HG02884 (cell line): Measurements from ENCODE around the gene FCER1G.
"Not testable (repeated sequence)": the region's sequence is repeated elsewhere in the genome, so short reads cannot be mapped to it uniquely, and the experiment has no call there.

Source experiments
- ATAC-seq: cut with Tn5 transposase; IDR thresholded peaks from one replicate; pipeline ENCODE4 v1.9.1; 2021; ENCODE audit warnings: mild to moderate bottlenecking, moderate library complexity; ENCODE audit not compliant: unreplicated experiment

The FCER1G gene

GRCh38 chr1:161206411-161207140, 8.5 kb upstream of the FCER1G start:
- no peak for ATAC-seq

GRCh38 chr1:161207173-161207572, 7.9 kb upstream of the FCER1G start:
- no peak for ATAC-seq

- no peak for ATAC-seq
Observed at GRCh38 chr1:161209790-161210409, 5.2 kb upstream of the FCER1G start.

- ATAC-seq = no peak
Observed at GRCh38 chr1:161214369-161214768, 726 bp upstream of the FCER1G start.

- ATAC-seq = peak; percentile 60
Observed at GRCh38 chr1:161216945-161217712, 2.0 kb downstream of the FCER1G start.

- ATAC-seq = no peak
Observed at GRCh38 chr1:161217831-161218230, 2.7 kb downstream of the FCER1G start.

GRCh38 chr1:161218301-161219077, 3.4 kb downstream of the FCER1G start:
- no peak for ATAC-seq

GRCh38 chr1:161219078-161219892, 4.2 kb downstream of the FCER1G start:
- no peak for ATAC-seq

- no peak for ATAC-seq
Observed at GRCh38 chr1:161220002-161220401, 4.9 kb downstream of the FCER1G start.

- ATAC-seq = no peak
Observed at GRCh38 chr1:161222175-161223019, 7.3 kb downstream of the FCER1G start.

GRCh38 chr1:161223805-161224694, 9.0 kb downstream of the FCER1G start:
- no peak for ATAC-seq

- not testable (repeated sequence) for ATAC-seq
Observed at GRCh38 chr1:161224695-161225087, 9.6 kb downstream of the FCER1G start.

GRCh38 chr1:161225178-161225533, 10.1 kb downstream of the FCER1G start:
- ATAC-seq = no peak

- peak; percentile 93 for ATAC-seq
Observed at GRCh38 chr1:161225534-161226319, 10.6 kb downstream of the FCER1G start, which contains the start of gene TOMM40L. TOMM40L (plus strand) TSS chr1:161226060; CDS start chr1:161226490, 430 bp downstream.

GRCh38 chr1:161226320-161226711, 11.2 kb downstream of the FCER1G start:
- ATAC-seq = no peak

GRCh38 chr1:161226759-161227158, 11.7 kb downstream of the FCER1G start:
- no peak for ATAC-seq

- ATAC-seq = peak; percentile 39
Observed at GRCh38 chr1:161227196-161227871, 12.2 kb downstream of the FCER1G start.
